WTC11 (cell line): ENCODE measurements around the gene PTPRB. TPM values are rescaled to one million over a fixed set of nuclear protein-coding genes. Genes with fewer than 3 reads are reported as not detected.

Experiments
- ATAC-seq: fragments of 200-7000 bp; cut with Tn5 transposase; 2 replicates; pipeline ENCODE4 v1.10.0; 2021; ENCODE audit warnings: mild to moderate bottlenecking, moderate library complexity
- CTCF ChIA-PET: fragments of 300-600 bp; sonication (Branson Sonifier 250); formaldehyde crosslinking; loops from one replicate; lab custom pipeline; 2021; ENCODE audit warnings: antibody characterized with exemption; lab: Charles Lee
- POLR2A ChIA-PET: fragments of 350-600 bp; sonication (Branson Sonifier 250); formaldehyde crosslinking; loops from one replicate; lab custom pipeline; 2021; ENCODE audit warnings: antibody characterized with exemption; lab: Charles Lee
- DNase-seq: peaks from one replicate; pipeline ENCODE4 v3.0.0; 2021; ENCODE audit warnings: low spot score
- H3K27ac Mint-ChIP-seq: 2 replicates; pipeline ENCODE4 v1.8.0; 2021; ENCODE audit warnings: mixed read lengths
- H3K27me3 Mint-ChIP-seq: 2 replicates; pipeline ENCODE4 v1.8.0; 2021; ENCODE audit warnings: low read depth, mild to moderate bottlenecking, moderate library complexity, mixed read lengths
- H3K36me3 Mint-ChIP-seq: 2 replicates; pipeline ENCODE4 v1.8.0; 2021; ENCODE audit warnings: mixed read lengths
- H3K4me1 Mint-ChIP-seq: 2 replicates; pipeline ENCODE4 v1.8.0; 2022; ENCODE audit warnings: mixed read lengths
- H3K4me3 Mint-ChIP-seq: 2 replicates; pipeline ENCODE4 v1.8.0; 2021; ENCODE audit warnings: mild to moderate bottlenecking, moderate library complexity, mixed read lengths
- H3K9me3 Mint-ChIP-seq: 2 replicates; pipeline ENCODE4 v1.8.0; 2021; ENCODE audit warnings: mixed read lengths
- CREM ChIP-seq: sonication (generic); formaldehyde crosslinking; IDR thresholded peaks from 2 replicates; pipeline ENCODE4 v1.8.1; 2022; ENCODE audit warnings: mild to moderate bottlenecking, missing genetic modification reagents, moderate library complexity
- FOXJ3 ChIP-seq: sonication (generic); formaldehyde crosslinking; IDR thresholded peaks from 2 replicates; pipeline ENCODE4 v1.9.0; 2021; ENCODE audit warnings: missing genetic modification reagents, mild to moderate bottlenecking, borderline replicate concordance
- GABPB1 ChIP-seq: sonication (generic); formaldehyde crosslinking; IDR thresholded peaks from 2 replicates; pipeline ENCODE4 v1.8.1; 2023; ENCODE audit warnings: mild to moderate bottlenecking, missing genetic modification reagents
- IRF2 ChIP-seq: sonication (generic); formaldehyde crosslinking; IDR thresholded peaks from 2 replicates; pipeline ENCODE4 v1.8.0; 2022; ENCODE audit warnings: low read depth, missing genetic modification reagents, borderline replicate concordance
- JUN ChIP-seq: sonication (generic); formaldehyde crosslinking; IDR thresholded peaks from 2 replicates; pipeline ENCODE4 v1.8.0; 2023; ENCODE audit warnings: mild to moderate bottlenecking, missing genetic modification reagents
- NFE2L1 ChIP-seq: sonication (generic); formaldehyde crosslinking; IDR thresholded peaks from 2 replicates; pipeline ENCODE4 v1.8.1; 2023; ENCODE audit warnings: missing genetic modification reagents
- TP53 ChIP-seq: sonication (generic); formaldehyde crosslinking; IDR thresholded peaks from 2 replicates; pipeline ENCODE4 v1.8.1; 2023; ENCODE audit warnings: mild to moderate bottlenecking, missing genetic modification reagents
- ZNF121 ChIP-seq: sonication (generic); formaldehyde crosslinking; IDR thresholded peaks from 2 replicates; pipeline ENCODE4 v1.8.0; 2023; ENCODE audit warnings: missing genetic modification reagents
- ZNF263 ChIP-seq: sonication (generic); formaldehyde crosslinking; IDR thresholded peaks from 2 replicates; pipeline ENCODE4 v1.8.1; 2022; ENCODE audit warnings: low read depth, mild to moderate bottlenecking, moderate library complexity, missing genetic modification reagents
- total RNA-seq: library from RNA; stranded (reverse); gene quantifications from 3 replicates; pipeline ENCODE4 v1.2.3, GENCODE V29; 2021
- TF ChIP-seq, protein P1 (sequence below): sonication (generic); formaldehyde crosslinking; IDR thresholded peaks from 2 replicates; pipeline ENCODE4 v1.8.1; 2023; ENCODE audit warnings: mild to moderate bottlenecking, moderate library complexity, missing genetic modification reagents
- TF ChIP-seq, protein P2 (sequence below): sonication (generic); formaldehyde crosslinking; IDR thresholded peaks from 2 replicates; pipeline ENCODE4 v1.8.0; 2022; ENCODE audit warnings: mild to moderate bottlenecking, missing genetic modification reagents
- TF ChIP-seq, protein P3 (sequence below): sonication (generic); formaldehyde crosslinking; IDR thresholded peaks from 2 replicates; pipeline ENCODE4 v1.8.1; 2022; ENCODE audit warnings: mild to moderate bottlenecking, moderate library complexity, missing genetic modification reagents
- TF ChIP-seq, protein P4 (sequence below): fragments of 200-600 bp; IDR thresholded peaks from 2 replicates; pipeline ENCODE4 v1.8.0; 2022; ENCODE audit warnings: antibody characterized with exemption
- TF ChIP-seq, protein P5 (sequence below): sonication (generic); formaldehyde crosslinking; IDR thresholded peaks from 2 replicates; pipeline ENCODE4 v1.8.0; 2023; ENCODE audit warnings: missing genetic modification reagents

Gene PTPRB
- total RNA-seq, 1 experiment from 2014 or later, result 3.3 TPM

DNA sequence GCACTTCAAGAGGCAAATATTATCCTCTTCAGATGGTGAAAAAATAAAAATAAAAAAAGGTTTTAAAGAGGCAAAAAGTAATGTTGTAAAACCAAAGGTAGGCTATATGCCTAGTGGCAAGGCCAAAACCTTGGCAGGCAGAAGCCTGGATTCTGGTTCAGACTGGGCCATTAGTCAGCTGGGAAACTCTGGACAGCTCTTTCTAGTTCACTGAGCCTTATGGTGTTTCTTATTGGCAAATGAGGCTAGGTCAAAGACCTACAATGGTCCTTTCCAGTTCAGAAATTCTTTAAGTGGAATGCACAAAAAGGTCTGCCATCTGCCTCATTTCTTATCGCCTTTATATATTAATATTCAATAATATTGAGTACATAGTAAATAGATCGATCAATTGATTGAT, 44.6 kb downstream of the PTPRB start:
- ChIA-PET CTCF (interaction anchor here (0.6 to 1.5 kb wide), 2 partner anchors 8 to 12 kb away, joined by 3 read pairs; no protein-coding TSS in a partner anchor), POLR2A (no interaction called here)
- H3K4me1 Mint-ChIP-seq, result peaks cover 16% of the 10 kb centered on the region
- H3K27ac Mint-ChIP-seq, result no peak overlapping the region
- no peak for ATAC-seq
- H3K36me3 Mint-ChIP-seq, result peaks cover 9% of the 10 kb centered on the region
- DNase-seq, result no peak
- peaks cover 6% of the 10 kb centered on the region for H3K9me3 Mint-ChIP-seq
- H3K27me3 Mint-ChIP-seq, result no peaks in the 10 kb centered on the region
- TF ChIP-seq NFE2L1 (CRISPR knock-in tag), result no peak
- no peak for TF ChIP-seq CREM (CRISPR knock-in tag)
- TF ChIP-seq, protein P1, sequence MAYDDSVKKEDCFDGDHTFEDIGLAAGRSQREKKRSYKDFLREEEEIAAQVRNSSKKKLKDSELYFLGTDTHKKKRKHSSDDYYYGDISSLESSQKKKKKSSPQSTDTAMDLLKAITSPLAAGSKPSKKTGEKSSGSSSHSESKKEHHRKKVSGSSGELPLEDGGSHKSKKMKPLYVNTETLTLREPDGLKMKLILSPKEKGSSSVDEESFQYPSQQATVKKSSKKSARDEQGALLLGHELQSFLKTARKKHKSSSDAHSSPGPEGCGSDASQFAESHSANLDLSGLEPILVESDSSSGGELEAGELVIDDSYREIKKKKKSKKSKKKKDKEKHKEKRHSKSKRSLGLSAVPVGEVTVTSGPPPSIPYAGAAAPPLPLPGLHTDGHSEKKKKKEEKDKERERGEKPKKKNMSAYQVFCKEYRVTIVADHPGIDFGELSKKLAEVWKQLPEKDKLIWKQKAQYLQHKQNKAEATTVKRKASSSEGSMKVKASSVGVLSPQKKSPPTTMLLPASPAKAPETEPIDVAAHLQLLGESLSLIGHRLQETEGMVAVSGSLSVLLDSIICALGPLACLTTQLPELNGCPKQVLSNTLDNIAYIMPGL (CRISPR knock-in tag), result no peak
- TF ChIP-seq, protein P2, sequence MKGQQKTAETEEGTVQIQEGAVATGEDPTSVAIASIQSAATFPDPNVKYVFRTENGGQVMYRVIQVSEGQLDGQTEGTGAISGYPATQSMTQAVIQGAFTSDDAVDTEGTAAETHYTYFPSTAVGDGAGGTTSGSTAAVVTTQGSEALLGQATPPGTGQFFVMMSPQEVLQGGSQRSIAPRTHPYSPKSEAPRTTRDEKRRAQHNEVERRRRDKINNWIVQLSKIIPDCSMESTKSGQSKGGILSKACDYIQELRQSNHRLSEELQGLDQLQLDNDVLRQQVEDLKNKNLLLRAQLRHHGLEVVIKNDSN (CRISPR knock-in tag), result no peak
- TF ChIP-seq, protein P3, sequence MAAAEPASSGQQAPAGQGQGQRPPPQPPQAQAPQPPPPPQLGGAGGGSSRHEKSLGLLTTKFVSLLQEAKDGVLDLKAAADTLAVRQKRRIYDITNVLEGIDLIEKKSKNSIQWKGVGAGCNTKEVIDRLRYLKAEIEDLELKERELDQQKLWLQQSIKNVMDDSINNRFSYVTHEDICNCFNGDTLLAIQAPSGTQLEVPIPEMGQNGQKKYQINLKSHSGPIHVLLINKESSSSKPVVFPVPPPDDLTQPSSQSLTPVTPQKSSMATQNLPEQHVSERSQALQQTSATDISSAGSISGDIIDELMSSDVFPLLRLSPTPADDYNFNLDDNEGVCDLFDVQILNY (CRISPR knock-in tag), result no peak
- no peak for TF ChIP-seq IRF2 (CRISPR knock-in tag)
- no peak for TF ChIP-seq ZNF121 (CRISPR knock-in tag)
- no peak for TF ChIP-seq TP53 (CRISPR knock-in tag)
- no peak overlapping the region for H3K4me3 Mint-ChIP-seq

DNA sequence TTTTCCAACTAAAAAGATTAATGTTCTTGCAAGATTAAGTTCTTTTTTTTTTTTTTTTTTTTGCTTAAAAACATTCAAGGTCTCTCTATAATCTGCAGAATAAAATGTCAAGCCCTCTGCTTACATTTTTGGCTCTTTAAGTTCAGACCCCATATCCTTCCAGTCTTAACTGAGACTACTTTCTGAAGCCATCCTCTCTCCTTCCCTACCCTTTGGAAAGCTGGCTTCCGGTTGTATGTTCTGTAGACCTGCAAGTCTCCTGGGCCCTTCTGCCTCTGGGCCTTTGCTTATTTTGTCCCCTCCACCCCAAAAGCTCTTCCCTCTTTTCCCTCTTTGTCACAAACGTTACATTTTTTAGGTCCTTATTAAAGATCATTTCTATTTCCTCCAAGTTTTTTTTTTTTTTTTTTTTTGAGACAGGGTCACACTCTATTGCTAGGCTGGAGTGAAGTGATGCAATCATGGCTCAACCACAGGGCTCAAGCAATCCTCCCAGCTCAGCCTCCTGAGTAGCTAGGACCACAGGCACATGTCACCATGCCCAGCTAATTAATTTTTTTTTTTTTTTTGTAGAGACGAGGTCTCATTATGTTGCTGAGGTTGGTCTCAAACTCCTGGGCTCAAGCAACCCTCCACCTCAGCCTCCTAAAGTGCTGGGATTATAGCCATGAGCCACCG, 46.5 kb downstream of the PTPRB start:
- Mint-ChIP-seq H3K9me3 (peaks cover 24% of the 10 kb centered on the region), H3K4me3 (no peak overlapping the region), H3K27me3 (no peaks in the 10 kb centered on the region; the same call in 1 of the 2 replicates), H3K27ac (no peak overlapping the region), H3K36me3 (peaks cover 26% of the 10 kb centered on the region), H3K4me1 (peaks cover 10% of the 10 kb centered on the region)
- POLR2A ChIA-PET, result interaction anchor here (0.7 kb wide), 2 partner anchors 17 to 74 kb away, joined by 3 to 5 read pairs; no protein-coding TSS in a partner anchor
- no peak for DNase-seq
- ATAC-seq, result no peak
- no peak for TF ChIP-seq JUN (CRISPR knock-in tag)
- TF ChIP-seq TP53 (CRISPR knock-in tag), result no peak
- CTCF ChIA-PET, result interaction anchor here (0.6 to 1.9 kb wide), 14 partner anchors 8 to 698 kb away, joined by 3 to 12 read pairs (median 4); no protein-coding TSS in a partner anchor

DNA sequence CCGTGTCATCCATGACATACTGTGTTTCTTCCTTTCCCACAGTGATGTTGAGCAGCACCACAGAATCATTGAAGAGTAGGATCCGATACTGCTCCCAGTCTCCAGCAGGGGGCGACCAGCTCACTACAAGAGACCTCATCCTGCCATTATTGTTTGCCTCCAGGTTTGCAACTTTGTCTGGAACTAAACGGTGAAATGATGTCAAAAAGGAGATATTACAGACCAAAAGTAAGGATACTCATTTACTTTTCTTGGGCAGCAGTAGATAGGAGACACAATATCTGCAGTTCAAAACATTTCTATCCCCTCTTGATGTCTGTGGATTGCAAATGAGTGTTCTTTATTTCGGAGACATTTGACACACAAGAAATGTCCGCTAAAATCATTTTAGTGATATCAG, 47.2 kb downstream of the PTPRB start:
- POLR2A ChIA-PET, result interaction anchor here (0.7 kb wide), 1 partner anchor 16 kb away, joined by 3 read pairs; no protein-coding TSS in a partner anchor
- H3K27me3 Mint-ChIP-seq, result no peaks in the 10 kb centered on the region; the same call in 1 of the 2 replicates
- H3K36me3 Mint-ChIP-seq, result peaks cover 29% of the 10 kb centered on the region
- no peak for TF ChIP-seq ZNF263
- no peak for TF ChIP-seq FOXJ3 (CRISPR knock-in tag)
- TF ChIP-seq, protein P4, sequence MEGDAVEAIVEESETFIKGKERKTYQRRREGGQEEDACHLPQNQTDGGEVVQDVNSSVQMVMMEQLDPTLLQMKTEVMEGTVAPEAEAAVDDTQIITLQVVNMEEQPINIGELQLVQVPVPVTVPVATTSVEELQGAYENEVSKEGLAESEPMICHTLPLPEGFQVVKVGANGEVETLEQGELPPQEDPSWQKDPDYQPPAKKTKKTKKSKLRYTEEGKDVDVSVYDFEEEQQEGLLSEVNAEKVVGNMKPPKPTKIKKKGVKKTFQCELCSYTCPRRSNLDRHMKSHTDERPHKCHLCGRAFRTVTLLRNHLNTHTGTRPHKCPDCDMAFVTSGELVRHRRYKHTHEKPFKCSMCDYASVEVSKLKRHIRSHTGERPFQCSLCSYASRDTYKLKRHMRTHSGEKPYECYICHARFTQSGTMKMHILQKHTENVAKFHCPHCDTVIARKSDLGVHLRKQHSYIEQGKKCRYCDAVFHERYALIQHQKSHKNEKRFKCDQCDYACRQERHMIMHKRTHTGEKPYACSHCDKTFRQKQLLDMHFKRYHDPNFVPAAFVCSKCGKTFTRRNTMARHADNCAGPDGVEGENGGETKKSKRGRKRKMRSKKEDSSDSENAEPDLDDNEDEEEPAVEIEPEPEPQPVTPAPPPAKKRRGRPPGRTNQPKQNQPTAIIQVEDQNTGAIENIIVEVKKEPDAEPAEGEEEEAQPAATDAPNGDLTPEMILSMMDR, result peak; percentile 83
- TF ChIP-seq GABPB1 (CRISPR knock-in tag), result no peak
- TF ChIP-seq, protein P5, sequence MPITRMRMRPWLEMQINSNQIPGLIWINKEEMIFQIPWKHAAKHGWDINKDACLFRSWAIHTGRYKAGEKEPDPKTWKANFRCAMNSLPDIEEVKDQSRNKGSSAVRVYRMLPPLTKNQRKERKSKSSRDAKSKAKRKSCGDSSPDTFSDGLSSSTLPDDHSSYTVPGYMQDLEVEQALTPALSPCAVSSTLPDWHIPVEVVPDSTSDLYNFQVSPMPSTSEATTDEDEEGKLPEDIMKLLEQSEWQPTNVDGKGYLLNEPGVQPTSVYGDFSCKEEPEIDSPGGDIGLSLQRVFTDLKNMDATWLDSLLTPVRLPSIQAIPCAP (CRISPR knock-in tag), result no peak
- no peak overlapping the region for H3K4me3 Mint-ChIP-seq
- CTCF ChIA-PET, result interaction anchor here (0.6 to 1.9 kb wide), 10 partner anchors 8 to 131 kb away, joined by 3 to 12 read pairs (median 5); no protein-coding TSS in a partner anchor
- DNase-seq (peak; percentile 81), ATAC-seq (peak; percentile 98)
- peaks cover 10% of the 10 kb centered on the region for H3K4me1 Mint-ChIP-seq
- peak overlapping the region; percentile 46; the same call in 1 of the 2 replicates for H3K27ac Mint-ChIP-seq
- H3K9me3 Mint-ChIP-seq, result peaks cover 27% of the 10 kb centered on the region
